Fibroblast of the aortic adventitia (primary cell): ENCODE results near the gene VKORC1. TPM values are rescaled to one million over a fixed set of nuclear protein-coding genes. Genes with fewer than 3 reads are reported as not detected.
A peak's percentile ranks its signal among the peaks of the same experiment; 100 is the strongest.

ENCODE experiments used
- DNase-seq: peaks from one replicate; pipeline ENCODE4 v3.0.0-alpha.2; 2010; ENCODE audit warnings: low read depth
- H3K4me3 ChIP-seq: 2 replicates; pipeline ENCODE4 v1.5.1; 2011; ENCODE audit warnings: low read depth, mild to moderate bottlenecking, control low read depth, low read length, moderate library complexity
- total RNA-seq: library from RNA; depleted of rRNA; stranded (reverse); fragments of >200 nt; gene quantifications from 2 replicates; pipeline ENCODE4 v1.2.3, GENCODE V29; 2012; ENCODE audit warnings: low replicate concordance
- TF ChIP-seq, protein P1 (sequence below): IDR thresholded peaks from 2 replicates; pipeline ENCODE4 v1.5.1; 2011; ENCODE audit warnings: mild to moderate bottlenecking, low read length, control low read depth, inconsistent platforms; ENCODE audit not compliant: insufficient read depth

Gene VKORC1
- total RNA-seq, 1 donor: 146 TPM

DNA sequence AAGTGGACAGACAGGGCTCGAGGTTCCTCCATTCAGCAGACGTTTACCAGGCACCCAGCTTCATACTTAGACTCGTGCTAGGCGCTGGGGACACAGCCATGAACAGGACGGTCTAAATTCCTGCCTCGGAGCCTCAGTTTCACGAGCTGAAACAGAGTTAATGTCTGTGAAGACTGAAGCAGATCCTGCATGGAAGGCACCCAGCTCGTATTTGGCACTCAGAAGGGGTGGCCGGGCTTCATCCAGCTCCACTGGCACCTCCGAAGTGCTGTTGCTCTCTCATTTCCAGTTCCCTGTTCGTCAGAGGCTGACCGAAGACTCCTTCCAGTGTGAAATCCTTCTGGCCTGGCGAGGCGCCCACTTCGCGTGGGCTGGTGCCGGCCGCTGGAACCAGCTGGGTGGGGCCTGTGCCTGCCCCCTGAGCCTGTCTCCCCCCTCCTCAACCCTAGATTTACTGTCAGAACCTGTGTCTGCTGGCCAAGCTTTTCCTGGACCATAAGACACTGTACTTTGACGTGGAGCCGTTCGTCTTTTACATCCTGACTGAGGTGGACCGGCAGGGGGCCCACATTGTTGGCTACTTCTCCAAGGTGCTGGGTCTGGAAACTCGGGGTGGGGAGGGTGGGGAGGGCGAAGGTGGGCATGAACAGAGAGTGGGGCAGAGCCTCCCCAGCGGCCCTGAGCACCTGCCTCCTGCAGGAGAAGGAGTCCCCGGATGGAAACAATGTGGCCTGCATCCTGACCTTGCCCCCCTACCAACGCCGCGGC is 35.2 kb upstream of the VKORC1 start:
- no peak overlapping the region for H3K4me3 ChIP-seq
- DNase-seq: peak; percentile 37
- TF ChIP-seq, protein P1, sequence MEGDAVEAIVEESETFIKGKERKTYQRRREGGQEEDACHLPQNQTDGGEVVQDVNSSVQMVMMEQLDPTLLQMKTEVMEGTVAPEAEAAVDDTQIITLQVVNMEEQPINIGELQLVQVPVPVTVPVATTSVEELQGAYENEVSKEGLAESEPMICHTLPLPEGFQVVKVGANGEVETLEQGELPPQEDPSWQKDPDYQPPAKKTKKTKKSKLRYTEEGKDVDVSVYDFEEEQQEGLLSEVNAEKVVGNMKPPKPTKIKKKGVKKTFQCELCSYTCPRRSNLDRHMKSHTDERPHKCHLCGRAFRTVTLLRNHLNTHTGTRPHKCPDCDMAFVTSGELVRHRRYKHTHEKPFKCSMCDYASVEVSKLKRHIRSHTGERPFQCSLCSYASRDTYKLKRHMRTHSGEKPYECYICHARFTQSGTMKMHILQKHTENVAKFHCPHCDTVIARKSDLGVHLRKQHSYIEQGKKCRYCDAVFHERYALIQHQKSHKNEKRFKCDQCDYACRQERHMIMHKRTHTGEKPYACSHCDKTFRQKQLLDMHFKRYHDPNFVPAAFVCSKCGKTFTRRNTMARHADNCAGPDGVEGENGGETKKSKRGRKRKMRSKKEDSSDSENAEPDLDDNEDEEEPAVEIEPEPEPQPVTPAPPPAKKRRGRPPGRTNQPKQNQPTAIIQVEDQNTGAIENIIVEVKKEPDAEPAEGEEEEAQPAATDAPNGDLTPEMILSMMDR: peak; percentile 2

GRCh38 chr16:31128711-31129567 is 34.3 kb upstream of the VKORC1 start:
- no peak overlapping the region for H3K4me3 ChIP-seq
- TF ChIP-seq, protein P1: no peak

GRCh38 chr16:31127182-31127581 is 32.6 kb upstream of the VKORC1 start:
- no peak overlapping the region for H3K4me3 ChIP-seq
- TF ChIP-seq, protein P1: no peak
- DNase-seq: no peak

More at GRCh38 chr16:31128711-31129567, 34.3 kb upstream of the VKORC1 start:
- no peak for DNase-seq

- TF ChIP-seq, protein P1: no peak
- no peak overlapping the region for H3K4me3 ChIP-seq
Observed at GRCh38 chr16:31125844-31126243, 31.2 kb upstream of the VKORC1 start.

DNA sequence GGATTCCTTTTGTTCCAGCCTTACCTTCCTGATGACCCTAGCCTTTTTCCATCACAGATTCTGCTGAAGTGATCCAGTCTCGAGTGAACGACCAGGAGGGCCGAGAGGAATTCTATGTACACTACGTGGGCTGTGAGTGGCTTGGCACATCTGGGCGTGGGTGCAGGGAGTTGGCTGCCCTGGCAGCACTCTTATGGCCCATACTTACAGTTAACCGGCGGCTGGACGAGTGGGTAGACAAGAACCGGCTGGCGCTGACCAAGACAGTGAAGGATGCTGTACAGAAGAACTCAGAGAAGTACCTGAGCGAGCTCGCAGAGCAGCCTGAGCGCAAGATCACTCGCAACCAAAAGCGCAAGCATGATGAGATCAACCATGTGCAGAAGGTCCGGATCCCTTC is 25.5 kb upstream of the VKORC1 start:
- DNase-seq: no peak
- TF ChIP-seq, protein P1: no peak
- no peak overlapping the region for H3K4me3 ChIP-seq

More at GRCh38 chr16:31125844-31126243, 31.2 kb upstream of the VKORC1 start:
- DNase-seq: no peak

- H3K4me3 ChIP-seq: peak overlapping the region; percentile 94
- peak; percentile 42 for DNase-seq
- TF ChIP-seq, protein P1: no peak
Observed at GRCh38 chr16:31118223-31119155, 23.9 kb upstream of the VKORC1 start.
